Measurements from ENCODE around the gene MDN1.

Gene MDN1

DNA sequence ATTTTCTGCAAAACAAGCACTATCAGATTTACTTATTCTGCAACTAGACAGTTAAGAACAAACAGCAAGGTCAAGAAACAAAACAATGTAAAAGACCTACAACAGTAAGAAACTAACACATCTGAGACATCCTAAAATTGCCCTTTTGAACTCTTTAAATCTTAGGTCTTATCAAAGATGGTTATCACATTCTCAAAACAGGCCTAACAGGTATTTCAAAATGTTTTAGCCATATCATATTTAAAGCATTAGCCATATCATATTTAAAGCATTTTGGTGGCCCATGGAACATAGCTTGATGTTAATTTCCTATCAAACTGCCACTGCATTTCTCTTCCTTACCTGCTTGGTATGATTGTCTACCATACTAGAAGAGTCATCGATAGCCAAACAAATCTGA, 169.9 kb downstream of the MDN1 start:
- no peak for ATAC-seq
- TF ChIP-seq, protein P1, sequence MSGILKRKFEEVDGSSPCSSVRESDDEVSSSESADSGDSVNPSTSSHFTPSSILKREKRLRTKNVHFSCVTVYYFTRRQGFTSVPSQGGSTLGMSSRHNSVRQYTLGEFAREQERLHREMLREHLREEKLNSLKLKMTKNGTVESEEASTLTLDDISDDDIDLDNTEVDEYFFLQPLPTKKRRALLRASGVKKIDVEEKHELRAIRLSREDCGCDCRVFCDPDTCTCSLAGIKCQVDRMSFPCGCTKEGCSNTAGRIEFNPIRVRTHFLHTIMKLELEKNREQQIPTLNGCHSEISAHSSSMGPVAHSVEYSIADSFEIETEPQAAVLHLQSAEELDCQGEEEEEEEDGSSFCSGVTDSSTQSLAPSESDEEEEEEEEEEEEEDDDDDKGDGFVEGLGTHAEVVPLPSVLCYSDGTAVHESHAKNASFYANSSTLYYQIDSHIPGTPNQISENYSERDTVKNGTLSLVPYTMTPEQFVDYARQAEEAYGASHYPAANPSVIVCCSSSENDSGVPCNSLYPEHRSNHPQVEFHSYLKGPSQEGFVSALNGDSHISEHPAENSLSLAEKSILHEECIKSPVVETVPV (CRISPR knock-in tag; IDR thresholded peaks at IDR 0.05) = no peak
- TF ChIP-seq, protein P2, sequence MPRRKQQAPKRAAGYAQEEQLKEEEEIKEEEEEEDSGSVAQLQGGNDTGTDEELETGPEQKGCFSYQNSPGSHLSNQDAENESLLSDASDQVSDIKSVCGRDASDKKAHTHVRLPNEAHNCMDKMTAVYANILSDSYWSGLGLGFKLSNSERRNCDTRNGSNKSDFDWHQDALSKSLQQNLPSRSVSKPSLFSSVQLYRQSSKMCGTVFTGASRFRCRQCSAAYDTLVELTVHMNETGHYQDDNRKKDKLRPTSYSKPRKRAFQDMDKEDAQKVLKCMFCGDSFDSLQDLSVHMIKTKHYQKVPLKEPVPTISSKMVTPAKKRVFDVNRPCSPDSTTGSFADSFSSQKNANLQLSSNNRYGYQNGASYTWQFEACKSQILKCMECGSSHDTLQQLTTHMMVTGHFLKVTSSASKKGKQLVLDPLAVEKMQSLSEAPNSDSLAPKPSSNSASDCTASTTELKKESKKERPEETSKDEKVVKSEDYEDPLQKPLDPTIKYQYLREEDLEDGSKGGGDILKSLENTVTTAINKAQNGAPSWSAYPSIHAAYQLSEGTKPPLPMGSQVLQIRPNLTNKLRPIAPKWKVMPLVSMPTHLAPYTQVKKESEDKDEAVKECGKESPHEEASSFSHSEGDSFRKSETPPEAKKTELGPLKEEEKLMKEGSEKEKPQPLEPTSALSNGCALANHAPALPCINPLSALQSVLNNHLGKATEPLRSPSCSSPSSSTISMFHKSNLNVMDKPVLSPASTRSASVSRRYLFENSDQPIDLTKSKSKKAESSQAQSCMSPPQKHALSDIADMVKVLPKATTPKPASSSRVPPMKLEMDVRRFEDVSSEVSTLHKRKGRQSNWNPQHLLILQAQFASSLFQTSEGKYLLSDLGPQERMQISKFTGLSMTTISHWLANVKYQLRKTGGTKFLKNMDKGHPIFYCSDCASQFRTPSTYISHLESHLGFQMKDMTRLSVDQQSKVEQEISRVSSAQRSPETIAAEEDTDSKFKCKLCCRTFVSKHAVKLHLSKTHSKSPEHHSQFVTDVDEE (CRISPR knock-in tag; IDR thresholded peaks at IDR 0.05) = no peak
- no peak for TF ChIP-seq ARNTL (CRISPR knock-in tag; IDR thresholded peaks at IDR 0.05; ENCODE audit: borderline replicate concordance, low read depth)
- TF ChIP-seq ZNF565 (CRISPR knock-in tag; conservative IDR thresholded peaks at IDR 0.05; ENCODE audit: low read depth) = no peak
- no peak for TF ChIP-seq PPARA (CRISPR knock-in tag; IDR thresholded peaks at IDR 0.05; ENCODE audit: borderline replicate concordance)
- no peak for TF ChIP-seq ZFP3 (CRISPR knock-in tag; IDR thresholded peaks at IDR 0.05)
- no peak for TF ChIP-seq ESRRG (CRISPR knock-in tag; IDR thresholded peaks at IDR 0.05)
- no peak for TF ChIP-seq TOX (CRISPR knock-in tag; IDR thresholded peaks at IDR 0.05; ENCODE audit: borderline replicate concordance)
- TF ChIP-seq, protein P3, sequence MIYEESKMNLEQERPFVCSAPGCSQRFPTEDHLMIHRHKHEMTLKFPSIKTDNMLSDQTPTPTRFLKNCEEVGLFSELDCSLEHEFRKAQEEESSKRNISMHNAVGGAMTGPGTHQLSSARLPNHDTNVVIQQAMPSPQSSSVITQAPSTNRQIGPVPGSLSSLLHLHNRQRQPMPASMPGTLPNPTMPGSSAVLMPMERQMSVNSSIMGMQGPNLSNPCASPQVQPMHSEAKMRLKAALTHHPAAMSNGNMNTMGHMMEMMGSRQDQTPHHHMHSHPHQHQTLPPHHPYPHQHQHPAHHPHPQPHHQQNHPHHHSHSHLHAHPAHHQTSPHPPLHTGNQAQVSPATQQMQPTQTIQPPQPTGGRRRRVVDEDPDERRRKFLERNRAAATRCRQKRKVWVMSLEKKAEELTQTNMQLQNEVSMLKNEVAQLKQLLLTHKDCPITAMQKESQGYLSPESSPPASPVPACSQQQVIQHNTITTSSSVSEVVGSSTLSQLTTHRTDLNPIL (CRISPR knock-in tag; IDR thresholded peaks at IDR 0.05; ENCODE audit: low read depth) = no peak
- no peak for TF ChIP-seq ISL1 (CRISPR knock-in tag; IDR thresholded peaks at IDR 0.05)
- no peak for TF ChIP-seq OSR1 (CRISPR knock-in tag; IDR thresholded peaks at IDR 0.05)
- TF ChIP-seq BACH2 (CRISPR knock-in tag; IDR thresholded peaks at IDR 0.05; ENCODE audit: borderline replicate concordance) = no peak
- TF ChIP-seq TCF4 (CRISPR knock-in tag; IDR thresholded peaks at IDR 0.05; ENCODE audit: borderline replicate concordance) = no peak
- TF ChIP-seq RARB (CRISPR knock-in tag; IDR thresholded peaks at IDR 0.05) = no peak
- no peak for TF ChIP-seq GLIS3 (CRISPR knock-in tag; IDR thresholded peaks at IDR 0.05)
- TF ChIP-seq SNAI2 (CRISPR knock-in tag; IDR thresholded peaks at IDR 0.05) = no peak
- TF ChIP-seq ZNF8 (CRISPR knock-in tag; IDR thresholded peaks at IDR 0.05) = no peak
- no peak for TF ChIP-seq ZC3H10 (CRISPR knock-in tag; IDR thresholded peaks at IDR 0.05)
- TF ChIP-seq ZNF70 (CRISPR knock-in tag; IDR thresholded peaks at IDR 0.05) = no peak
- TF ChIP-seq, protein P4, sequence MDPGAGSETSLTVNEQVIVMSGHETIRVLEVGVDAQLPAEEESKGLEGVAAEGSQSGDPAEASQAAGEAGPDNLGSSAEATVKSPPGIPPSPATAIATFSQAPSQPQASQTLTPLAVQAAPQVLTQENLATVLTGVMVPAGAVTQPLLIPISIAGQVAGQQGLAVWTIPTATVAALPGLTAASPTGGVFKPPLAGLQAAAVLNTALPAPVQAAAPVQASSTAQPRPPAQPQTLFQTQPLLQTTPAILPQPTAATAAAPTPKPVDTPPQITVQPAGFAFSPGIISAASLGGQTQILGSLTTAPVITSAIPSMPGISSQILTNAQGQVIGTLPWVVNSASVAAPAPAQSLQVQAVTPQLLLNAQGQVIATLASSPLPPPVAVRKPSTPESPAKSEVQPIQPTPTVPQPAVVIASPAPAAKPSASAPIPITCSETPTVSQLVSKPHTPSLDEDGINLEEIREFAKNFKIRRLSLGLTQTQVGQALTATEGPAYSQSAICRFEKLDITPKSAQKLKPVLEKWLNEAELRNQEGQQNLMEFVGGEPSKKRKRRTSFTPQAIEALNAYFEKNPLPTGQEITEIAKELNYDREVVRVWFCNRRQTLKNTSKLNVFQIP (CRISPR knock-in tag; IDR thresholded peaks at IDR 0.05; ENCODE audit: borderline replicate concordance, low read depth) = no peak

DNA sequence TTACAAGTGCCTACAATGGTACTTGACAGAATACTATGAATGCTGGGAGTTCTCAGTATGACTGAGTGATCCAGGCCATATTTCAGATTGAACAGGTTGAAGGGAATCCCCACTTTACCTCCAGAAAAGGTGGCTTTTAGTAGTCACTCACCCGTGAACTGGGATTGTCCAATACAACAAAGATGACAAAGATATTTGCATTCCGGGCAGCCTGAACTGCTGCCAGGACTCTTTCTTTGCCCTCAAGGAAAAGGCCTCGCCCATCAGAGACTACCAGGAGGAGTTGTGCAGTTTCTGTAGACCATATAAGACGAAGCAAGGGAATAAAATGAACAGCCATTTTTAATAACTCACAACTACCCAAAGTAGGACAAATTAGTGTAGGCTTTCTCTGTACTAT, 174.7 kb downstream of the MDN1 start:
- no peak for ATAC-seq
- TF ChIP-seq CSDC2 (CRISPR knock-in tag; IDR thresholded peaks at IDR 0.05) = no peak

DNA sequence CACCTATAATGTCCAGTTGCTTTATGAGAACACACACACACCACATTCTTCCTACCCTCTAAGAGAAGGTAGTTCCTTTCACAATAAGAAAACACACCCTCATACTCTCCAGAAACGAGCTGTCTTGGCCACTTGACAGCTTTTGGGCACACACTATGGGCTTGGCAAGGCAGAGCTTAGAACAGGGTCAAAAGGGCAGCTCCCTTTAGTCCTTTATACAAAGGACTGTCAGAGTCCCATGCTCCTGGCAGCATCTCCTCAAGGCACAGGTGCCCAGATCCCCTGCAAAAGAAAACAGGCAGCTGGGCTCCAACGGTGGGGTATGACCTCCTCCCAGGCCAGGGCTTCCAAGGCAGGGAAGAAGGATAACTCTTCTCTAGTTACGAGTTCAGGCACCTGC, 176.2 kb downstream of the MDN1 start:
- ATAC-seq = no peak

More for the DNA sequence above, 176.2 kb downstream of the MDN1 start:
- TF ChIP-seq ZNF8 (CRISPR knock-in tag; IDR thresholded peaks at IDR 0.05) (no peak), ISL1 (CRISPR knock-in tag; IDR thresholded peaks at IDR 0.05) (no peak), ARNTL (CRISPR knock-in tag; IDR thresholded peaks at IDR 0.05; ENCODE audit: borderline replicate concordance, low read depth) (no peak), BACH2 (CRISPR knock-in tag; IDR thresholded peaks at IDR 0.05; ENCODE audit: borderline replicate concordance) (no peak)
- TF ChIP-seq, protein P5, sequence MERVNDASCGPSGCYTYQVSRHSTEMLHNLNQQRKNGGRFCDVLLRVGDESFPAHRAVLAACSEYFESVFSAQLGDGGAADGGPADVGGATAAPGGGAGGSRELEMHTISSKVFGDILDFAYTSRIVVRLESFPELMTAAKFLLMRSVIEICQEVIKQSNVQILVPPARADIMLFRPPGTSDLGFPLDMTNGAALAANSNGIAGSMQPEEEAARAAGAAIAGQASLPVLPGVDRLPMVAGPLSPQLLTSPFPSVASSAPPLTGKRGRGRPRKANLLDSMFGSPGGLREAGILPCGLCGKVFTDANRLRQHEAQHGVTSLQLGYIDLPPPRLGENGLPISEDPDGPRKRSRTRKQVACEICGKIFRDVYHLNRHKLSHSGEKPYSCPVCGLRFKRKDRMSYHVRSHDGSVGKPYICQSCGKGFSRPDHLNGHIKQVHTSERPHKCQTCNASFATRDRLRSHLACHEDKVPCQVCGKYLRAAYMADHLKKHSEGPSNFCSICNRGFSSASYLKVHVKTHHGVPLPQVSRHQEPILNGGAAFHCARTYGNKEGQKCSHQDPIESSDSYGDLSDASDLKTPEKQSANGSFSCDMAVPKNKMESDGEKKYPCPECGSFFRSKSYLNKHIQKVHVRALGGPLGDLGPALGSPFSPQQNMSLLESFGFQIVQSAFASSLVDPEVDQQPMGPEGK (CRISPR knock-in tag; IDR thresholded peaks at IDR 0.05; ENCODE audit: borderline replicate concordance) = no peak
